ENCODE results near the gene PLPP7.
A peak's percentile ranks its signal among the peaks of the same experiment; 100 is the strongest.

DNA sequence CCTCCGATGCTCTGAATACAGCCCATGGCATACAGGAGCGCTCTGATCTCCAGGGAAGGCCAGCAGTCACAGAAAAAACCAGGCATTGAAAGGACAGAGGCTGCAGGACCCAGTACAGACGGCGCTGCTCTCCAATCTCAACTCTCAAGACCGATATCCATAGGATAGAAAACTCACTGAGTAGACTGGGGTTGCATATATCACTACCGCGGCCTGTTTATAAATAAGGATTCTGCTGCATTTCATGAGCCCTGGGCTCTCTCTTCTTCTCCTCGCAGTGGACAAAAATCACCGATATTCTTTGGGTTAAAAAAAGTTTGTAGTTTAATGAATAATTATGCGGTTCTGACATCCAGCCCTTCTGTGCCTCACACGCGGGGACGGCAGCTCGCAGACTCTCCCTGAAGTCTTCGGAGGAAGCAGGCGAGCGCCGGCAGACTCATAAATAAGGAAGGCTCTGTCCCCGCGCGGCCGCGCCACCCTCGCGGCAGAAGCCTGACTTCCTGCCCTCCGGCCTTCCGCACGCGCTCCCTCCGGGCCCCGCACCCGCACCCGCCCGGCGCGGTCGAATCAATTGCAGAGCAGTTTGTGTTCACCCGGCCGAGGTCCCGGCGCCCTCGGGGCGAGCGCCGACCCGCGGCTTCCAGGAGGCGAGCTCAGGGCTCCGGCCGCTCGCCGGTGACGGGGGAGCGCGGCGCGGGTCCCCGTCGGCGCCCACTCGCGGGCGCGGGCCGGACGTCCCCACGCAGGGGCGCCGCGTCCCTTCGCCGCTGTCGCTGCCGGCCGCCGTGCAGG lies 13.2 kb upstream of the PLPP7 start, which contains the start of gene FAM78A:
- TF ChIP-seq, protein P1, sequence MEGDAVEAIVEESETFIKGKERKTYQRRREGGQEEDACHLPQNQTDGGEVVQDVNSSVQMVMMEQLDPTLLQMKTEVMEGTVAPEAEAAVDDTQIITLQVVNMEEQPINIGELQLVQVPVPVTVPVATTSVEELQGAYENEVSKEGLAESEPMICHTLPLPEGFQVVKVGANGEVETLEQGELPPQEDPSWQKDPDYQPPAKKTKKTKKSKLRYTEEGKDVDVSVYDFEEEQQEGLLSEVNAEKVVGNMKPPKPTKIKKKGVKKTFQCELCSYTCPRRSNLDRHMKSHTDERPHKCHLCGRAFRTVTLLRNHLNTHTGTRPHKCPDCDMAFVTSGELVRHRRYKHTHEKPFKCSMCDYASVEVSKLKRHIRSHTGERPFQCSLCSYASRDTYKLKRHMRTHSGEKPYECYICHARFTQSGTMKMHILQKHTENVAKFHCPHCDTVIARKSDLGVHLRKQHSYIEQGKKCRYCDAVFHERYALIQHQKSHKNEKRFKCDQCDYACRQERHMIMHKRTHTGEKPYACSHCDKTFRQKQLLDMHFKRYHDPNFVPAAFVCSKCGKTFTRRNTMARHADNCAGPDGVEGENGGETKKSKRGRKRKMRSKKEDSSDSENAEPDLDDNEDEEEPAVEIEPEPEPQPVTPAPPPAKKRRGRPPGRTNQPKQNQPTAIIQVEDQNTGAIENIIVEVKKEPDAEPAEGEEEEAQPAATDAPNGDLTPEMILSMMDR (optimal IDR thresholded peaks at IDR 0.05 in 1 of 3, IDR thresholded peaks at IDR 0.05 in 1 of 3, conservative IDR thresholded peaks at IDR 0.05 in 1 of 3; ENCODE audit: extremely low read depth in 1 of 3, insufficient read depth in 2 of 3, low read length in 3 of 3), result no peak
- peak; percentile 88 for TF ChIP-seq EZH2 (IDR thresholded peaks at IDR 0.05; ENCODE audit: low read length)

All from keratinocyte (primary cell).